Keratinocyte (primary cell): ENCODE data around the gene KCNC2. TPM values are rescaled to one million over a fixed set of nuclear protein-coding genes. Genes with fewer than 3 reads are reported as not detected.

Source experiments
- DNase-seq: peaks from one replicate; pipeline ENCODE4 v3.0.0-alpha.2; 2011; ENCODE audit warnings: low read depth, missing footprints, low spot score
- FAIRE-seq: peaks from 2 replicates; lab custom pipeline; 2011; peaks lifted over from hg19 to GRCh38; lab: Jason Lieb, UNC
- H2AFZ ChIP-seq: 2 replicates; pipeline ENCODE4 v1.6.0; 2012; ENCODE audit warnings: low read length, control low read depth, inconsistent platforms; ENCODE audit not compliant: control insufficient read depth
- H3K27ac ChIP-seq: 2 replicates; pipeline ENCODE4 v1.5.1; 2011; ENCODE audit warnings: low read length; ENCODE audit not compliant: control insufficient read depth, insufficient read depth
- H3K27me3 ChIP-seq: 3 replicates; pipeline ENCODE4 v1.6.0; 2011; ENCODE audit warnings: low read length; ENCODE audit not compliant: control insufficient read depth, insufficient read depth; ENCODE audit errors: extremely low read depth
- H3K36me3 ChIP-seq, 2 experiments: 2 replicates in 1 of 2; 3 replicates in 1 of 2; pipeline ENCODE4 v1.5.1; 2011; ENCODE audit warnings: low read length in 2 of 2, mild to moderate bottlenecking in 1 of 2; ENCODE audit not compliant: control insufficient read depth in 2 of 2, insufficient read depth in 2 of 2; ENCODE audit errors: extremely low read depth in 1 of 2
- H3K4me1 ChIP-seq: 3 replicates; pipeline ENCODE4 v1.5.1; 2011; ENCODE audit warnings: low read length; ENCODE audit not compliant: control insufficient read depth, insufficient read depth; ENCODE audit errors: extremely low read depth
- H3K4me2 ChIP-seq: 3 replicates; pipeline ENCODE4 v1.6.0; 2011; ENCODE audit warnings: low read depth, low read length; ENCODE audit not compliant: control insufficient read depth, insufficient read depth; ENCODE audit errors: extremely low read depth
- H3K4me3 ChIP-seq, 3 experiments: fragments of 200-600 bp in 1 of 3; sonication (generic) in 1 of 3; 2 replicates in 2 of 3; 3 replicates in 1 of 3; pipeline ENCODE4 v1.5.1; 2011 to 2016; ENCODE audit warnings: low read length in 3 of 3, mild to moderate bottlenecking in 3 of 3, control low read depth in 2 of 3, inconsistent platforms in 1 of 3, low read depth in 1 of 3, mixed read lengths in 1 of 3, mixed run types in 1 of 3, moderate library complexity in 1 of 3; ENCODE audit not compliant: control insufficient read depth in 2 of 3, insufficient read depth in 2 of 3; ENCODE audit errors: extremely low read depth in 1 of 3
- H3K79me2 ChIP-seq: 2 replicates; pipeline ENCODE4 v1.6.0; 2012; ENCODE audit warnings: low read length; ENCODE audit not compliant: control insufficient read depth, insufficient read depth
- H3K9ac ChIP-seq: 3 replicates; pipeline ENCODE4 v1.6.0; 2011; ENCODE audit warnings: low read length; ENCODE audit not compliant: control insufficient read depth, insufficient read depth; ENCODE audit errors: extremely low read depth
- H3K9me1 ChIP-seq: 3 replicates; pipeline ENCODE4 v1.6.0; 2011; ENCODE audit warnings: low read length; ENCODE audit not compliant: control insufficient read depth, insufficient read depth; ENCODE audit errors: extremely low read depth
- H3K9me3 ChIP-seq: 2 replicates; pipeline ENCODE4 v1.5.1; 2012; ENCODE audit warnings: low read depth, low read length; ENCODE audit not compliant: control insufficient read depth
- H4K20me1 ChIP-seq: 3 replicates; pipeline ENCODE4 v1.6.0; 2011; ENCODE audit warnings: low read length; ENCODE audit not compliant: control insufficient read depth, insufficient read depth; ENCODE audit errors: extremely low read depth
- EZH2 ChIP-seq: IDR thresholded peaks from one replicate; pipeline ENCODE4 v1.6.1; 2012; ENCODE audit warnings: inconsistent platforms, mild to moderate bottlenecking, low read length, moderate library complexity
- dilution Hi-C: fragments of 300-500 bp; cut with MboI; formaldehyde crosslinking; loops from one replicate; pipeline ENCODE4 v1.7.0; 2020; ENCODE audit warnings: low sequenced_read_pairs; ENCODE audit not compliant: extremely low pct_ligation_motif_present
- polyA plus RNA-seq, 5 experiments: library from polyadenylated mRNA; depleted of rRNA in 3 of 5; stranded (reverse) in 3 of 5; stranded (forward) in 1 of 5; unstranded in 1 of 5; fragments of >200 nt; gene quantifications; 1 replicate in 1 of 5; 2 replicates in 3 of 5; 3 replicates in 1 of 5; pipeline versions ENCODE4 v1.2.1 to v1.2.3, GENCODE V29; 2011 to 2012; ENCODE audit warnings: missing spikeins in 2 of 5, low read depth in 1 of 5, low replicate concordance in 1 of 5
- TF ChIP-seq, protein P1 (sequence below), 3 experiments: IDR thresholded peaks in 1 of 3; conservative IDR thresholded peaks in 1 of 3; optimal IDR thresholded peaks in 1 of 3; 2 replicates in 2 of 3; 3 replicates in 1 of 3; pipeline versions ENCODE3 to v1.5.1; 2011; ENCODE audit warnings: low read length in 3 of 3, mild to moderate bottlenecking in 3 of 3, moderate library complexity in 2 of 3, control low read depth in 1 of 3, inconsistent platforms in 1 of 3; ENCODE audit not compliant: insufficient read depth in 2 of 3; ENCODE audit errors: extremely low read depth in 1 of 3

Gene KCNC2
- polyA plus RNA-seq, 1 donor (not counting 4 experiments of a cell fraction or from before 2014, with no cell fraction given): not detected

DNA sequence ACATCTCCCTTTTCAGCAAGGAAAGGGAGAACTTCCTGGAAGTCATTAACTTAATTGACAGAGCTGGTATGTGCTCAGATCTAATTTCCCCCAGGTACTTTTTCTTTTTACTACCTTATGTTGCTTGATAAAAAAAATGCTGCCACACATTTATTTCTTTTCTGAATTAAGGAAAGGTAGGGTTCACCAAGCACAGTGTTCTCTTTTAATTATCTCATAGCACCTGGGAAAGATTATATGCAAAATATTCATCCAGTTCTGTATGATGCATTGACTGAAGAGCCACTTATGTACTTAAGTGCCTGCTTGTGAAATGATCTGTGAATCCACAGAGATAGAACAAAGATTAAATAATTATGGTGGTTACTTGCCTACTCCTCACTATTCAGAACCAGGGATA is 25.1 kb downstream of the KCNC2 start:
- no peaks in the 10 kb centered on the region for H3K79me2 ChIP-seq
- no peaks in the 10 kb centered on the region for H3K36me3 ChIP-seq
- H3K9me3 ChIP-seq: no peaks in the 10 kb centered on the region
- dilution Hi-C loops: no loop called here
- no peak overlapping the region for H3K27ac ChIP-seq
- H2AFZ ChIP-seq: no peak overlapping the region
- no peaks in the 10 kb centered on the region for H3K4me1 ChIP-seq
- no peak overlapping the region for H3K4me2 ChIP-seq
- H3K9ac ChIP-seq: no peak overlapping the region
- H3K9me1 ChIP-seq: no peaks in the 10 kb centered on the region
- no peaks in the 10 kb centered on the region for H4K20me1 ChIP-seq
- DNase-seq (no peak), FAIRE-seq (no peak)
- no peak for TF ChIP-seq EZH2
- TF ChIP-seq, protein P1, sequence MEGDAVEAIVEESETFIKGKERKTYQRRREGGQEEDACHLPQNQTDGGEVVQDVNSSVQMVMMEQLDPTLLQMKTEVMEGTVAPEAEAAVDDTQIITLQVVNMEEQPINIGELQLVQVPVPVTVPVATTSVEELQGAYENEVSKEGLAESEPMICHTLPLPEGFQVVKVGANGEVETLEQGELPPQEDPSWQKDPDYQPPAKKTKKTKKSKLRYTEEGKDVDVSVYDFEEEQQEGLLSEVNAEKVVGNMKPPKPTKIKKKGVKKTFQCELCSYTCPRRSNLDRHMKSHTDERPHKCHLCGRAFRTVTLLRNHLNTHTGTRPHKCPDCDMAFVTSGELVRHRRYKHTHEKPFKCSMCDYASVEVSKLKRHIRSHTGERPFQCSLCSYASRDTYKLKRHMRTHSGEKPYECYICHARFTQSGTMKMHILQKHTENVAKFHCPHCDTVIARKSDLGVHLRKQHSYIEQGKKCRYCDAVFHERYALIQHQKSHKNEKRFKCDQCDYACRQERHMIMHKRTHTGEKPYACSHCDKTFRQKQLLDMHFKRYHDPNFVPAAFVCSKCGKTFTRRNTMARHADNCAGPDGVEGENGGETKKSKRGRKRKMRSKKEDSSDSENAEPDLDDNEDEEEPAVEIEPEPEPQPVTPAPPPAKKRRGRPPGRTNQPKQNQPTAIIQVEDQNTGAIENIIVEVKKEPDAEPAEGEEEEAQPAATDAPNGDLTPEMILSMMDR (optimal IDR thresholded peaks at IDR 0.05 in 1 of 3, IDR thresholded peaks at IDR 0.05 in 1 of 3, conservative IDR thresholded peaks at IDR 0.05 in 1 of 3; ENCODE audit: extremely low read depth in 1 of 3, insufficient read depth in 2 of 3, low read length in 3 of 3): no peak
- H3K4me3 ChIP-seq: no peak overlapping the region
- H3K27me3 ChIP-seq: no peaks in the 10 kb centered on the region

DNA sequence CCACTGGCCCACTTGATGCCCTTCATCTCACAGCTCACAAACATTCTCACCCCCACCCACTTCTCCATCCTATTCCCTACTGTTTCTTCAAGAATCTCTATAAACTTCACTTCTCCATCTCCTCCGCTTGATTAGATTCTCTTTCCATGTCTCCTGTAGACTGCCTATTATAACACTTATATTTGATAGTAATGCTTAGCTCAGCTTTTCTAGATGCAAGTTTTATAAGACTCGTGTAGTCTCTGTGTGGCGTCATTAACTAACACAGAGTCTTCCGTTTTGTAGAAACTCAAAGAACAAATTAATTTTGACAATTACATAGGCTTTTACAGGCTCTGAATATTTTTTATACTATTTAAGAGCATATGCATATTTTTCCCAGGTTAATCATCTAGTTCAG is 25.7 kb downstream of the KCNC2 start:
- H3K27ac ChIP-seq: no peak overlapping the region
- H3K4me1 ChIP-seq: no peaks in the 10 kb centered on the region
- no peaks in the 10 kb centered on the region for H4K20me1 ChIP-seq
- no peaks in the 10 kb centered on the region for H3K79me2 ChIP-seq
- H3K9ac ChIP-seq: no peak overlapping the region
- no peak for TF ChIP-seq EZH2
- TF ChIP-seq, protein P1 (optimal IDR thresholded peaks at IDR 0.05 in 1 of 3, IDR thresholded peaks at IDR 0.05 in 1 of 3, conservative IDR thresholded peaks at IDR 0.05 in 1 of 3; ENCODE audit: extremely low read depth in 1 of 3, insufficient read depth in 2 of 3, low read length in 3 of 3): no peak
- no peak overlapping the region for H3K4me3 ChIP-seq
- no peaks in the 10 kb centered on the region for H3K9me3 ChIP-seq
- no peak overlapping the region for H2AFZ ChIP-seq
- dilution Hi-C loops: no loop called here
- no peak for FAIRE-seq
- no peak for DNase-seq
- no peaks in the 10 kb centered on the region for H3K27me3 ChIP-seq
- no peak overlapping the region for H3K4me2 ChIP-seq
- H3K9me1 ChIP-seq: no peaks in the 10 kb centered on the region
- no peaks in the 10 kb centered on the region for H3K36me3 ChIP-seq
